Stimulated activated CD8-positive, alpha-beta memory T cell treated with anti-CD3 and anti-CD28 coated beads, Interleukin-15, amount 100 ng/mL, for 24 hours (primary cell): ENCODE results near the gene ZNF433.

Experiments
- DNase-seq: peaks from one replicate; pipeline ENCODE4 v3.0.0-alpha.2; 2020; ENCODE audit warnings: low read depth

The ZNF433 gene

DNA sequence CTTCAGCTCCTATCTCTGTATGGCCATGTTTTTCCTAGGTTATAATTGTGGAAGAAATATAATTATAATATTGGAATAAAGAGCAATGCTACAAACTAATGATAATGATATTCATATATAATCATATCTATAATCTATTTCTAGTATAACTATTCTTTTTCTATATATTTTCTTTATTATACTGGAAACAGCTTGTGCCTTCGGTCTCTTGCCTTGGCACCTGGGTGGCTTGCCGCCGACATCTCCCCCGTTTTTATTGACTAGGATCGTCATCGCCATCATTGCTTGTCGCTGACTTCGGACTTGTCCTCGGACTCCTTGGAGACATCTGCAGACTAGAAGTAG is 46.4 kb downstream of the ZNF433 start:
- no peak for DNase-seq

DNA sequence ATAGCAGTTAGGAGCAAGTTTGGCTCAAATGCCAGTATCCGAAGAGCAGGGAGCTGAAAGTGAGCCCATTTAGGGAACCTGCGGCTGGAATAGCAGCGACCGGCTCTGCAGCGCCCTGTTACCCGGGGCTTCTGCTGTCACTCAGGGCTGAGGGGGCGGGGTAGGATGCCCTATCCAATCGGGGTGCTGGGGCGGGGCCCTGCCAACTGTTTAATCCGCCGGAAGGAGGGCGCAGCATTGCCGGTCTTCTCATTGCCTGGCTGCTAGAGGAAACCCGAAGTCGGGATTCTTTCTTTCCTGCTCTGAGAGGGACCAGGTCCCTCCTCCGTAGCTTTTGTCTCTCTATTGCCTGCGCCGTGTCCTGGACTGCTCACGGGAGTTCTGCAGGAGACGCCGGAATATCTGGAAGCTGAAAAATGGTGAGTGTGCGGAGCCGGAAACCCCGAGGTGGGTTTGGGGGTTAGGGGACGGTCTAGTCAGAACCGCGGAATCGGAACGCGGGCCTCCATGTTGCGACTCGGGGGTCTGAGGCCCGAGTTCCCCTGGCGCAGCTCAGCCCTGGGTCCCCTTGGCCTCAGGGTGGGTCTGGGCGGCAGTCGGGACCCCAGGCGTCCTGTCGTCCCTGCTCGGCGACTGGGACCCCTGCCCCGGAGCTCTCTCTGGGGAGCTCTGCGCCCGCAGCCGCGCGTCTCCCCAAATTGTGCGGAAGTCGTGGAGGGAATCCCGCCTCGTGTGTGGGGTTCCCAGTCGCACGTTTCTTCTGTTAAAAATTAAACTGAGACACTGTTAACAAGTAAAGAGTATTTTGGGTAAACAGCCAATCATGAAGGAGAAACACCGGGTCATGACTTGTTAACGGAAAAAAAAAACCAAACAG is 47.8 kb downstream of the ZNF433 start:
- DNase-seq = peak; percentile 76

DNA sequence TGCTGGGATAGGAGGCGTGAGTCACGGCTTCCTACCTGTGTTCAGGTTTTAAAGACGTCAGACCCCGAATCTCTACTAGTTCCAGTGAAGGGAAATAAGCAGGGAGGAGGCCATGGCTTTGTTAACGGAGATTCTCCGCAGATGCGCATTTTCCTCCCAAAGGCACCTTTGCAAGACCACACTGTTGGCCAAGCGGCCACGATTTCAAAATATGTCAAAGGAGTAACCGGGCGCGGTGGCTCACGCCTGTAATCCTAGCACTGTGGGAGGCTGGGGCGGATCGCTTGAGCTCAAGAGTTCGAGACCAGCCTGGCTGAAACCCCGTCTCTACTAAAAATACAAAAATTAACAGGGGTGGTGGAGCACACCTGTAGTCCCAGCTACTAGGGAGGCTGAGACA is 48.7 kb downstream of the ZNF433 start:
- no peak for DNase-seq

DNA sequence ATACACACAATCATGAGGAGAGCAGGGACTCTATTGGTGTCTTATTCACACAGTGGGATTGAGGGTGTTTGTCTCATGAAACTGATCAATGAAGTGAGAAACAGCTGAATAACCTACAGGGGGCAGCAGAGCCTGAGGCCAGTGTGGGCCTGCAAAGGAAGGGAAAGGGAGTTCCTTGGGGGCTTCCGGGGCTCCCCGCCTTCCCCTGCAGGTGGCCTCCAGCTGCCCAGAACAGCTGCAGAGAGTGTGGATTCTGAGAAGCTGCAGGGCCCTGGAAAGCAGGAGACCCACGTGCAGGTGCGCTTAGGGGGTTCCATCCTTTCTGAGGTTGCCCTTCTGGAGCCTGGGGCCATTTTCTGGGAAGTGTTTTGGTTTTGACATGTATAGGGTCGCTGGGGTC is 50.5 kb downstream of the ZNF433 start:
- no peak for DNase-seq

DNA sequence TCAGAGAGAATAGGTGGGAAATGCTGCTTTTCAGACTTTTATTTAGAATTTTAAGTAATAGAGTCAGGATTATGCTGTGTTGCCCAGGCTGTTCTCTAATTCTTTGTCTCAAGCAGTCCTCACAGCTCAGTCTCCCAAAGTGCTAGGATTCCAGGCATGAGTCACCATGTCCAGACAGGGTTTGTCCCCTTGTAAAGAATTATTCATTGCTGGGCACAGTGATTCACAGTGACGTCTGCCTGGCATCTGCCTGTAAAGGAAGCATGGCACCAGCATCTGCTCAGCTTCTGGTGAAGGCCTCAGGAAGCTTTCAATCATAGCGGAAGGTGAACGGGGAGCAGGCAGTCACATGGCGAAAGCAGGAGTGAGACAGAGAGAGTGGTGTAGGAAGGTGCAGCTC is 53.0 kb downstream of the ZNF433 start:
- DNase-seq = no peak

DNA sequence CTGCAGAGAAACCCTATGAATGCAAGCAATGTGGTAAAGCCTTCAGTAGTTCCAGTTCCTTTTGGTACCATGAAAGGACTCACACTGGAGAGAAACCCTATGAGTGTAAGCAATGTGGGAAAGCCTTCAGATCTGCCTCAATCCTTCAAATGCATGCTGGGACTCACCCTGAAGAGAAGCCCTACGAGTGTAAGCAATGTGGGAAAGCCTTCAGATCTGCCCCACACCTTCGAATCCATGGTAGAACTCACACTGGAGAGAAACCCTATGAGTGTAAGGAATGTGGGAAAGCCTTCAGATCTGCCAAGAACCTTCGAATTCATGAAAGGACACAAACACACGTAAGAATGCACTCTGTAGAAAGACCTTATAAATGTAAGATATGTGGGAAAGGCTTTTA is 56.0 kb downstream of the ZNF433 start:
- no peak for DNase-seq

DNA sequence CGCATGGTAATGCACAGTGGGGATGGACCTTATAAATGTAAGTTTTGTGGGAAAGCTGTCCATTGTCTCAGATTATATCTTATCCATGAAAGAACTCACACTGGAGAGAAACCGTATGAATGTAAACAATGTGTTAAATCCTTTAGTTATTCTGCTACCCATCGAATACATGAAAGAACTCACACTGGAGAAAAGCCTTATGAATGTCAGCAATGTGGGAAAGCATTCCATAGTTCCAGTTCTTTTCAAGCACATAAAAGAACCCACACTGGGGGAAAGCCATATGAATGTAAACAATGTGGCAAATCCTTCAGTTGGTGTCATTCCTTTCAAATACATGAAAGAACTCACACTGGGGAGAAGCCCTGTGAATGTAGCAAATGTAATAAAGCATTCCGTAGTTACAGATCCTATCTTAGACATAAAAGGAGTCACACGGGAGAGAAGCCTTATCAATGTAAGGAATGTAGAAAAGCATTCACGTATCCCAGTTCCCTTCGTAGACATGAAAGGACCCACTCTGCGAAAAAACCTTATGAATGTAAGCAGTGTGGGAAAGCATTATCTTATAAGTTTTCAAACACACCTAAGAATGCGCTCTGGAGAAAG is 56.9 kb downstream of the ZNF433 start:
- DNase-seq = no peak

DNA sequence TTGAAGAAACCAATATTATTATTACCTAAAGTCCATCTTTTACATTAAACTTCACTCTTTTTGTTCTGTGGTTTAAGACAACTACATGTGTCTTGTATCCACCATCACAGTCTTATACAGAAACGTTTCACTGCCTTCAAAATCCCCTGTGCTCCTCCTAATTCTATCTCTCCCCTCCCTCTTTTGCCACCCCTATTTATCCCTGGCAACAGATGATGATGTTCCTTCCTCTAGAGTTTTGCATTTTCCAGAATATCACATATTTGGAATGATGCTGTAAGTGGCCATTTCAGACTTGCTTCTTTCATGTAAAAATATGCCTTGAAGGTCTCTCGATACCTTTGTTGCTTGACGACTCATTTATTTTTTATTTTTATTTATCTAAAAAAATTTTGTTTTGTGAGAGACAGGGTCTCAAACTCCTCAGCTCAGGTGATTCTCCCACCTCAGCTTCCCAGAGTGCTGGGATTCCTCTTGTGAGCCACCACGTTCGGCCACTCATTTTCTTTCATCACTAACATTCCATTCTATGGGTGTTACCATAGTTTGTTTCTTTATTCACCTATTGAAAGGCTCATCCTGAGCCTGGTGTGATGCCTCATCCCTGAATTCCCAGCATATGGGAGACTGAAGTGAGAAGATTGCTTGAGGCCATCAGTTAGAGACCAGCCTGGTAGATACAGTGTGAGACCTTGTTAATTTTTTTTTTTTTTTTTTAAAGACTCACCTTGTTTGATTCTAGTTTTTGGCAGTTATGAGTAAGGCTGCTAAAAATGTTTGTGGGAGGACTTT is 62.3 kb downstream of the ZNF433 start:
- no peak for DNase-seq

DNA sequence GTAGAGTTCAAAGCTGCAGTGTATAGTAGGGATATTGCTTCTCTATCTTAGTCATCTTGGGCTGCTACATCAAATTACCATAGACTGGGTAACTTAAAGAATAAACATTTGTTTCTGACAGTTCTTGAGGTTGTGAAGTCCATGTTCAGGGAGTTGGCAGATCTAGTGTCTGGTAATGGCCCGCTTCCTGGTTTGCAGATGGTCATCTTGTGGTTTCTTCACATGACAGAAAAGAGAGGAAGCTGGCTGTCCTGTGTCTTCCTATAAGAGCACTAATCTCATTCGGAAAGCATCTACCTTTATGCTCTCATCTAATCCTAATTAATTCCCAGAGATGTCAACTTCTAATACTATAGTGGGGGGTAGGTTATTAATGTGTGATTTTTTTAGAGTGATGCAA is 64.4 kb downstream of the ZNF433 start:
- no peak for DNase-seq

DNA sequence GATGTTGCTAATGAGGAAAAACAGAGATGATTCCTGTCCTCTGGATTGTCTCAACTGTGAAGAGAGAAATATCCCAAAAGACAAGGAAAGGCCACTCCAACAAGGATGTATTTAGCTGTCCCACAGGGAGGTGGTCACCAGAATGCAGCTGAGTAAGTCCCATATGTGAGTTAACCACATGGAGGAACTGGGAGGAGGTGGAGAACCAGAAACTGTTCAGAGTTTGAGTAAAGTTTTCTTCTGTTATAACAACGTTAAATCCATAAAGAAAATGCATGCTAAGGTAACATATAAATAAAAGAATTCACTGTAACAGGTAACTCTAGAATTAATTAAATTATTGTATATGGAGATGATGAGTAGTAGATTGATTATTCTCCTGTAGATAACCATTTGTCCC is 65.3 kb downstream of the ZNF433 start:
- no peak for DNase-seq

DNA sequence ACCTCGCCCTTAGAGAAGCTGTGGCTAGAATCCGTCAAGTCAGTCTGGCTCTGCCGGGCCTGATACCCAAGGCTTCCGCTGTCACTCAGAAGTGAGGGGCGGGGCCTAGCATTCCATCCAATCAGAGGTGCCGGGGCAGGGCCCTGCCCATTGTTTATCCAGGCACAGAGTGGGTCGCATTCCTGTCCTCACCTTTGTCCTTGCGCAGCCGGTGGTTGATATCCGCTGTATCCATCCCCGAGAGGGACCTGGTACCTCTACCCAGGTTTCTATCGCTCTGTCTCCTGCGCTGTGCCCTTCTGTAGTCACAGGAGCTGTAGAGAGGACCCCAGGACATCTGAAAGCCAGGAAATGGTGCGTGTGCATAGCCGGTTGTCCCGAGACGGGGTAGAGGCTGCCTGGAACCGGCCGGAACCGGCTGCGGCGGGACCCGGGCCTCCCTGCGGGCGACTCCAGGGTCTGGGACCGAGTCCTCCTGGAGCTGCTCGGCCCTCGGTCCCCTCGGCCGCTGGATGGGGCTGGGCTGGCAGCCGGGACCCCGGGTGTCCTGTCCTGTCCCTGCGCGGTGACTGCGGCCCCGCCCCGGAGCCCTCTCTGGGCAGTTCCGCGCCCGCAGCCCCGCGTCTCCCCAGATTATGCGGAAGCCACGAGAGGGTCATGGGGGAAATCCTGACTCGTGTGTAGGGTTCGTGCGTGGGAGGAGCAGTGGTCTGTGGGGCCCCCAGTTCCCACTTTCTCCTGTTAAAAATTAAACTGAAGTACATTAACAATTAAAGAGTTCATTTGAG is 70.4 kb downstream of the ZNF433 start, which contains the start of gene ZNF763:
Gene ZNF763, plus strand, starts transcription at position 183 of the 788 bp plus-strand sequence. Its CDS starts 169 bp downstream, at position 352.
- peak; percentile 57 for DNase-seq
